ENCODE results near the gene LRRN3.

Gene LRRN3

DNA sequence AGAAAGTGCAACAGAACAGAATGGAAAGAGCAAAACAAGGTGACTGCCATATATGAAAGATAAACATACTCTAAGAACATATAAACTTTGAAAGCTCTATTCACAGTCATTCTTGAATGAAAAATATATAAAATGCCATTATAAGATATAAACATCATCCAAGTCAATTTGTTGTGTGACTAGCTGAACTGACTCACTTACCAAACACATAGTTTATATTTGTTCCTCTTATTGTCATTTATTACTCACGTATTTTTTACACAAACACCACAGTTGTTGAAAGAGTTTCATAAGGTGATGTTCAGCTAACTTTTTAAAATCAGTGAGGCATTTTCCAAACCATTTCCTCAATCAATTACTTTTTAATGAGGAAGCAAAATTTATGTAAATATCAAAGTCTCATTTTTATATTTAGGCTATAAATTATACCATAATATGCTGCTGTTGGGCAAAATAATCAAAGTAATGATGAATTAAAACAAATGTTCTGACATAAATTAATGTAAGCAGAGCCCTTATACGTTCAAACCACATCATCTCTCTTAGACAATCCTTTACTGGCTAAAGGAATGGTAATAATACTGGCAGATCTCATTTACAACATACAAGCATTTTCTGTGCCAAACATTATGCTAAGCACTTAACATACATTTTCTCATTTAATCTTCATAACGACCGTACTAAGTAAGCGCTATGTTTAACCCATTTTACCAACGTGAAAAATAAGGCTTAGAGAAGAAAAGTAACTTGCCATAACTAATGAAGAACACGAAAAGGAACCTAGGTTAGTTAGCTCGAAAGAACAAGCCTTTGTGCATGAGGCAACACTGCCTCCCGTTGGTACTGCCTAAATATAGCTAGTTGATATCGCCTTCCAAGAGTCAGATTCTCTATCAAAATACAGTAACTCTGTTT, 7.3 kb downstream of the LRRN3 start:
- Histone ChIP-seq H3K4me1 (ENCODE audit: control insufficient read depth, insufficient read depth, low read length) (no peaks in the 10 kb centered on the region), H3K4me3 (ENCODE audit: low read length) (no peak overlapping the region), H3K36me3 (ENCODE audit: control insufficient read depth, insufficient read depth, low read length) (no peaks in the 10 kb centered on the region), H3K9ac (ENCODE audit: low read length) (no peak overlapping the region), H3K27me3 (ENCODE audit: control insufficient read depth, insufficient read depth, low read length) (no peaks in the 10 kb centered on the region), H3K9me3 (ENCODE audit: control insufficient read depth, low read length) (no peaks in the 10 kb centered on the region)

- Histone ChIP-seq H3K9ac (ENCODE audit: low read length) (no peak overlapping the region), H3K4me3 (ENCODE audit: low read length) (no peak overlapping the region), H3K27me3 (ENCODE audit: control insufficient read depth, insufficient read depth, low read length) (no peaks in the 10 kb centered on the region), H3K9me3 (ENCODE audit: control insufficient read depth, low read length) (no peaks in the 10 kb centered on the region), H3K36me3 (ENCODE audit: control insufficient read depth, insufficient read depth, low read length) (no peaks in the 10 kb centered on the region), H3K4me1 (ENCODE audit: control insufficient read depth, insufficient read depth, low read length) (no peaks in the 10 kb centered on the region)
Measured at GRCh38 chr7:111098926-111099250, 8.0 kb downstream of the LRRN3 start.

DNA sequence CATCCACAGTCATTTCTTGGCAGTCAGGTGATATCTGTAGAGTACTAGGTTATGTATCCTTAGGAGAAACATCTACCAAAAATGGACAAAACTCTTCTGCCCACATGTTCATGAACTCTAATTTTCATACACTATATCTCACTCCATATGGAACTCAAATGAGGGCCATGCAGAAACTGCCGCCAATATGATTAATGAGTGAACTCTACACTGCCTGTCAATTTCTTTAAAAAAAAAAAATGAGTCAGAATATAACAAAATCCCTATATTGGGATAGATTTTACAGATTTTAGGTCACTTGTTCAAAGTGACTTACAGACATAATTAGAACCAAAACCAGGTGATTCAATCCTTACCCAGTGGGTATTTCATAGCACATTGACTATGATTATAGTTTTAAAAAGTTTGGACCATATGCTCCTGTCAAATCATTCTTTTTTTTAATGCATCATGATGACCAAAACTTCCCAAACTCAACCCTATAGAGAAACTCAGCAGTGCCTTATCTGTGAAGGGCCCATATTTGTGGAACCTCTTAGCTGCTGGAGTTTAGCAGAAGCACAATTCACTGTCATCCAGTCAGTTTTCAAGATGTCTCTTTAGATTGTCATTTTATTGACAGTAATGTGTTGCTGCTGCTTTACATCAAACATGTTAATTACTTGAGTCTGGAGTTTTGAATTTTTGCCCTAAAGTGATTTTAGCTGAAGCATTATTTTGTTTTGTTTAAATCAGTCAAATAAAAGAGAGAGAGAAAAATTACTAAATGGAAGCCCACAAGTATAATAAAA, 11.1 kb downstream of the LRRN3 start:
- H3K4me3 ChIP-seq (ENCODE audit: low read length) = no peak overlapping the region
- no peak overlapping the region for H3K9ac ChIP-seq (ENCODE audit: low read length)
- H3K36me3 ChIP-seq (ENCODE audit: control insufficient read depth, insufficient read depth, low read length) = no peaks in the 10 kb centered on the region
- no peaks in the 10 kb centered on the region for H3K27me3 ChIP-seq (ENCODE audit: control insufficient read depth, insufficient read depth, low read length)
- no peaks in the 10 kb centered on the region for H3K9me3 ChIP-seq (ENCODE audit: control insufficient read depth, low read length)
- H3K4me1 ChIP-seq (ENCODE audit: control insufficient read depth, insufficient read depth, low read length) = no peaks in the 10 kb centered on the region

GRCh38 chr7:111103136-111103535, 12.2 kb downstream of the LRRN3 start:
- H3K9me3 ChIP-seq (ENCODE audit: control insufficient read depth, low read length) = no peaks in the 10 kb centered on the region
- no peak overlapping the region for H3K9ac ChIP-seq (ENCODE audit: low read length)
- H3K4me1 ChIP-seq (ENCODE audit: control insufficient read depth, insufficient read depth, low read length) = no peaks in the 10 kb centered on the region
- H3K36me3 ChIP-seq (ENCODE audit: control insufficient read depth, insufficient read depth, low read length) = no peaks in the 10 kb centered on the region
- H3K27me3 ChIP-seq (ENCODE audit: control insufficient read depth, insufficient read depth, low read length) = no peaks in the 10 kb centered on the region
- no peak overlapping the region for H3K4me3 ChIP-seq (ENCODE audit: low read length)

DNA sequence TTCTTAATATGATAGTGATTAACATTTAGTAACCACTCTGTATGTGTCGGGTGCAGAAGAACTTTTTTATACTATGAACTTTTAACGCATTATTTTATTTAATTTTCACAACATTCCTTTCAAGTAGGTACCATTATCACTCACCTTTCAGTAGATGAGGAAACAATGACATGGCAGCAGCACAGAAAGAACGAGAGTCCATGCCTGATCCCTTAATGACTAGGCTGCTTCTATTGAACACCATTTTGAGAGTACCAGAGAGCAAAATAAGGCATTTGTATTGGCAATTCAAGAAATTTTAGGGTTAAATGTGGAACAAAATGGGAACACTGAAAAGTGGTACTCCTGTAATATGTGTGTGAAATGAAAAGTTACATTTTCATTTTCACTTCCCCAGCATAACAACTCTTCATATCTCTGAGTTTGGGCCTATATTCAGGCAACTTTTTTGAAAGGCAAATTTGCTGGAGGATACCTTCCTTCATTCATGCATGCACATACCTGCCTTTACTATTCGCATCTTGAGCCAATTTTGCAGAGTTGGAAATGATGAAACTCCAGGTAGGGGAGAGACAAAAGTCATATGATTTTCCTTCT, 12.8 kb downstream of the LRRN3 start:
- no peaks in the 10 kb centered on the region for H3K9me3 ChIP-seq (ENCODE audit: control insufficient read depth, low read length)
- no peaks in the 10 kb centered on the region for H3K4me1 ChIP-seq (ENCODE audit: control insufficient read depth, insufficient read depth, low read length)
- H3K9ac ChIP-seq (ENCODE audit: low read length) = no peak overlapping the region
- H3K27me3 ChIP-seq (ENCODE audit: control insufficient read depth, insufficient read depth, low read length) = no peaks in the 10 kb centered on the region
- no peak overlapping the region for H3K4me3 ChIP-seq (ENCODE audit: low read length)
- no peaks in the 10 kb centered on the region for H3K36me3 ChIP-seq (ENCODE audit: control insufficient read depth, insufficient read depth, low read length)

GRCh38 chr7:111104710-111105109, 13.8 kb downstream of the LRRN3 start:
- Histone ChIP-seq H3K4me1 (ENCODE audit: control insufficient read depth, insufficient read depth, low read length) (no peaks in the 10 kb centered on the region), H3K9me3 (ENCODE audit: control insufficient read depth, low read length) (no peaks in the 10 kb centered on the region), H3K36me3 (ENCODE audit: control insufficient read depth, insufficient read depth, low read length) (no peaks in the 10 kb centered on the region), H3K9ac (ENCODE audit: low read length) (no peak overlapping the region), H3K27me3 (ENCODE audit: control insufficient read depth, insufficient read depth, low read length) (no peaks in the 10 kb centered on the region), H3K4me3 (ENCODE audit: low read length) (no peak overlapping the region)

- H3K4me3 ChIP-seq (ENCODE audit: low read length) = no peak overlapping the region
- H3K36me3 ChIP-seq (ENCODE audit: control insufficient read depth, insufficient read depth, low read length) = no peaks in the 10 kb centered on the region
- no peak overlapping the region for H3K9ac ChIP-seq (ENCODE audit: low read length)
- H3K4me1 ChIP-seq (ENCODE audit: control insufficient read depth, insufficient read depth, low read length) = no peaks in the 10 kb centered on the region
- no peaks in the 10 kb centered on the region for H3K9me3 ChIP-seq (ENCODE audit: control insufficient read depth, low read length)
- H3K27me3 ChIP-seq (ENCODE audit: control insufficient read depth, insufficient read depth, low read length) = no peaks in the 10 kb centered on the region
Measured at GRCh38 chr7:111105269-111105668, 14.3 kb downstream of the LRRN3 start.

GRCh38 chr7:111107579-111107978, 16.7 kb downstream of the LRRN3 start:
- no peaks in the 10 kb centered on the region for H3K36me3 ChIP-seq (ENCODE audit: control insufficient read depth, insufficient read depth, low read length)
- no peaks in the 10 kb centered on the region for H3K9me3 ChIP-seq (ENCODE audit: control insufficient read depth, low read length)
- no peaks in the 10 kb centered on the region for H3K27me3 ChIP-seq (ENCODE audit: control insufficient read depth, insufficient read depth, low read length)
- no peaks in the 10 kb centered on the region for H3K4me1 ChIP-seq (ENCODE audit: control insufficient read depth, insufficient read depth, low read length)
- no peak overlapping the region for H3K4me3 ChIP-seq (ENCODE audit: low read length)
- no peak overlapping the region for H3K9ac ChIP-seq (ENCODE audit: low read length)

DNA sequence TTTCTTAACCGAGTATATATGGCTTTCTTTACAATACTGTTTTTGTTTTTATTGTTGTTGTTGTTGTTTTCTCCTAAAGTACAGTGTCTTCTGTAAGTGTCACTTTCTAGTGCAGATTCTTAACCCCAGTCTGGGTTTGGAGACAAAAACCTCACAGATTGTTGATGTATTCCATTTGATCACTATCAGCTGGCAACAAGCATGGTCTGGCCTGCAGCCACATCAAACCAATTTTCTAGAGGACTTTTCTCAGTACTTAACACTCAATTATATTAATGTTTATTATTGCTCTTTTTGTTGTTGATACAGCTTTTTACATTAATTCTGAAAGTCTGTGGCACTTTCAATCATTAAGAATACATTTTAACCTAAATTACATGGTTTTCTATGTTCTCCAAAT, 17.1 kb downstream of the LRRN3 start:
- H3K27me3 ChIP-seq (ENCODE audit: control insufficient read depth, insufficient read depth, low read length) = no peaks in the 10 kb centered on the region
- no peaks in the 10 kb centered on the region for H3K9me3 ChIP-seq (ENCODE audit: control insufficient read depth, low read length)
- H3K4me3 ChIP-seq (ENCODE audit: low read length) = no peak overlapping the region
- no peaks in the 10 kb centered on the region for H3K36me3 ChIP-seq (ENCODE audit: control insufficient read depth, insufficient read depth, low read length)
- no peak overlapping the region for H3K9ac ChIP-seq (ENCODE audit: low read length)
- H3K4me1 ChIP-seq (ENCODE audit: control insufficient read depth, insufficient read depth, low read length) = no peaks in the 10 kb centered on the region

GRCh38 chr7:111108496-111108895, 17.6 kb downstream of the LRRN3 start:
- Histone ChIP-seq H3K27me3 (ENCODE audit: control insufficient read depth, insufficient read depth, low read length) (no peaks in the 10 kb centered on the region), H3K36me3 (ENCODE audit: control insufficient read depth, insufficient read depth, low read length) (no peaks in the 10 kb centered on the region), H3K9me3 (ENCODE audit: control insufficient read depth, low read length) (no peaks in the 10 kb centered on the region), H3K4me1 (ENCODE audit: control insufficient read depth, insufficient read depth, low read length) (no peaks in the 10 kb centered on the region), H3K4me3 (ENCODE audit: low read length) (no peak overlapping the region), H3K9ac (ENCODE audit: low read length) (no peak overlapping the region)

DNA sequence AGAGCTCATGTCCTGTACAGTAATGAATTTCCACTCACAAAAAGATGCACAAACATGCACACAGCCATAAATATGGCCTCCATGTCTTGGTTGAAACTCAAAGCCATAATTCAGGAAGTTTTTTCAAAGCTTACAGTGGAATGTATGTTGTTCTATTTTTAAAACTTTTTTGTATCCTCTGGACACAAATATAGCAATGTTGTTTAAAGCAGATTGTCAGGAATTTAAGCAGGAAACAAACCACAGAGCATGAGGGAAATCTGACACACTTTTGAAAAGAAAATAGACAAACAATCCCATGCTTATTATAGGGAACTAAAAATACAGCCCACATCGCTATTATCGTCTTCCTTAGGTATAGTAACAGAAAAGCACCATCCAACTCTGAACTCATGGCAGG, 21.5 kb downstream of the LRRN3 start:
- Histone ChIP-seq H3K27me3 (ENCODE audit: control insufficient read depth, insufficient read depth, low read length) (no peaks in the 10 kb centered on the region), H3K9me3 (ENCODE audit: control insufficient read depth, low read length) (no peaks in the 10 kb centered on the region), H3K36me3 (ENCODE audit: control insufficient read depth, insufficient read depth, low read length) (no peaks in the 10 kb centered on the region), H3K4me3 (ENCODE audit: low read length) (no peak overlapping the region), H3K9ac (ENCODE audit: low read length) (no peak overlapping the region), H3K4me1 (ENCODE audit: control insufficient read depth, insufficient read depth, low read length) (no peaks in the 10 kb centered on the region)

All from mucosa of stomach (tissue), 1 donor.